GM12864 (cell line): Measurements from ENCODE around the gene REXO2.

Source experiments
- DNase-seq: peaks from one replicate; pipeline ENCODE4 v3.0.0-alpha.2; 2011; ENCODE audit warnings: low read depth
- H3K4me3 ChIP-seq: 2 replicates; pipeline ENCODE4 v1.5.1; 2011; ENCODE audit warnings: mild to moderate bottlenecking, low read depth, low read length, control low read depth
- TF ChIP-seq, protein P1 (sequence below): IDR thresholded peaks from 2 replicates; pipeline ENCODE4 v1.5.1; 2011; ENCODE audit warnings: low read depth, mild to moderate bottlenecking, moderate library complexity, low read length, control low read depth, inconsistent platforms; ENCODE audit errors: missing control alignments

Gene REXO2

GRCh38 chr11:114440971-114441763 is 1.9 kb downstream of the REXO2 start:
- TF ChIP-seq, protein P1, sequence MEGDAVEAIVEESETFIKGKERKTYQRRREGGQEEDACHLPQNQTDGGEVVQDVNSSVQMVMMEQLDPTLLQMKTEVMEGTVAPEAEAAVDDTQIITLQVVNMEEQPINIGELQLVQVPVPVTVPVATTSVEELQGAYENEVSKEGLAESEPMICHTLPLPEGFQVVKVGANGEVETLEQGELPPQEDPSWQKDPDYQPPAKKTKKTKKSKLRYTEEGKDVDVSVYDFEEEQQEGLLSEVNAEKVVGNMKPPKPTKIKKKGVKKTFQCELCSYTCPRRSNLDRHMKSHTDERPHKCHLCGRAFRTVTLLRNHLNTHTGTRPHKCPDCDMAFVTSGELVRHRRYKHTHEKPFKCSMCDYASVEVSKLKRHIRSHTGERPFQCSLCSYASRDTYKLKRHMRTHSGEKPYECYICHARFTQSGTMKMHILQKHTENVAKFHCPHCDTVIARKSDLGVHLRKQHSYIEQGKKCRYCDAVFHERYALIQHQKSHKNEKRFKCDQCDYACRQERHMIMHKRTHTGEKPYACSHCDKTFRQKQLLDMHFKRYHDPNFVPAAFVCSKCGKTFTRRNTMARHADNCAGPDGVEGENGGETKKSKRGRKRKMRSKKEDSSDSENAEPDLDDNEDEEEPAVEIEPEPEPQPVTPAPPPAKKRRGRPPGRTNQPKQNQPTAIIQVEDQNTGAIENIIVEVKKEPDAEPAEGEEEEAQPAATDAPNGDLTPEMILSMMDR = no peak

GRCh38 chr11:114441921-114442320 is 2.7 kb downstream of the REXO2 start:
- H3K4me3 ChIP-seq = no peak overlapping the region
- TF ChIP-seq, protein P1 = no peak

More at GRCh38 chr11:114440971-114441763, 1.9 kb downstream of the REXO2 start:
- no peak overlapping the region for H3K4me3 ChIP-seq
- no peak for DNase-seq

DNA sequence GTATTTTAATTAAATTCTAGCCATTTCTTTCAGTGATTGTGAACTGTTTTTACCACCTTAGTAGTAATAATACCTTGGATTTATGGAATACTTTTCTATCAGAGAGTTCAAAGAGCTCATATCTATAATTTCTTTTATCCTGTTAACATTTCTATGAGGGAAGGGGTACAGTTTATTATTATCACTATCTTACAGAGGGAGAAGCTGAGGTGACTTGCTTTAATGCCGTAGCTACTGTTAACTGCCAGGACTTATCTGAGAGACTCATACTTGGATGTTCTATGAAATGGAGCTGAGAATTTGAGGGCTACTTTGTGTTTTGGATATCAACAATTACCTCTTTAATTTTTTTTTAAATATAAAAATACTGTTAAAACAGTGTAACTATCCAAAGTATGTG is 3.3 kb downstream of the REXO2 start:
- no peak overlapping the region for H3K4me3 ChIP-seq
- no peak for DNase-seq
- TF ChIP-seq, protein P1 = no peak

More at GRCh38 chr11:114441921-114442320, 2.7 kb downstream of the REXO2 start:
- DNase-seq = no peak

- DNase-seq = no peak
- H3K4me3 ChIP-seq = no peak overlapping the region
- TF ChIP-seq, protein P1 = no peak
These were observed 8.2 kb downstream of the REXO2 start for GRCh38 chr11:114447444-114447843.

GRCh38 chr11:114447892-114448291 is 8.6 kb downstream of the REXO2 start:
- no peak overlapping the region for H3K4me3 ChIP-seq
- DNase-seq = no peak
- TF ChIP-seq, protein P1 = no peak

DNA sequence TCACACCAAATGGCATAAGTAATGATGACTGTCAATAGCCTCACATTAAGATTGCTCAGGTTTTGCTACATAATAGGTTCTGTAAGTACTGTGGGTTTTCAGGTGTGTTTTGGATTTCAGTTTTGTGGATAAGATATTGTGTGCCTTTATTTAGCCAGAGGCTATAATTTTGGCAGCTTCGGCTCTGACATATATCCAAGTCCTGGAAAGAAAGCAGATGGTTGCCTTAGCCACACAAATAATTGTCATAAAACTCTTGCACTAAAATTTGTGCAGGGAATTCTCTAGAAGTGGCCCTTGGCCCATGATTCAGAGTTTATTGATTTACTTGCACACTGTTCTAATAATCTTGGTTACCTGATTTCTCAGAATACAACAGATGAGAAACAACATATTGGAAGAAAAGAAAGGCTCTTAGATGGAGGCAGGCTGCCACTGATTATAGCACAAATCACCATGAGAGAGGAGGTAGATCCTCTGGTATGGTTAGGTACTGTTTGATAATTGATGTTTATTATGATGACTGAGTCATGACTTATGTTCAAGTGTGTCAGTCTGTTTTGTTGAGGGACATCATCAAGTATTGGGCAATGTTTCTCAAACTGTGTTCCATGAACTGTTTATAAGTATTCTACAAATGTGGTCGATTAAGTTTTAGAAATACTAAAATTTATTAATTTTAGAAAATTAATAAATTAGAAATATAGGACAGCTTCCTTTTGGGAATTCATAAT is 9.6 kb downstream of the REXO2 start:
- no peak overlapping the region for H3K4me3 ChIP-seq
- DNase-seq = no peak
- TF ChIP-seq, protein P1 = no peak
